ENCODE measurements around the gene RUSC2.

RUSC2 gene

GRCh38 chr9:35518225-35518821 is 28.4 kb downstream of the RUSC2 start:
- no peak for TF ChIP-seq CTCF (IDR thresholded peaks at IDR 0.05; ENCODE audit: insufficient read depth, low read length)
- no peak for TF ChIP-seq SPI1 (IDR thresholded peaks at IDR 0.05; ENCODE audit: borderline replicate concordance, low read depth)
- TF ChIP-seq, protein P1, sequence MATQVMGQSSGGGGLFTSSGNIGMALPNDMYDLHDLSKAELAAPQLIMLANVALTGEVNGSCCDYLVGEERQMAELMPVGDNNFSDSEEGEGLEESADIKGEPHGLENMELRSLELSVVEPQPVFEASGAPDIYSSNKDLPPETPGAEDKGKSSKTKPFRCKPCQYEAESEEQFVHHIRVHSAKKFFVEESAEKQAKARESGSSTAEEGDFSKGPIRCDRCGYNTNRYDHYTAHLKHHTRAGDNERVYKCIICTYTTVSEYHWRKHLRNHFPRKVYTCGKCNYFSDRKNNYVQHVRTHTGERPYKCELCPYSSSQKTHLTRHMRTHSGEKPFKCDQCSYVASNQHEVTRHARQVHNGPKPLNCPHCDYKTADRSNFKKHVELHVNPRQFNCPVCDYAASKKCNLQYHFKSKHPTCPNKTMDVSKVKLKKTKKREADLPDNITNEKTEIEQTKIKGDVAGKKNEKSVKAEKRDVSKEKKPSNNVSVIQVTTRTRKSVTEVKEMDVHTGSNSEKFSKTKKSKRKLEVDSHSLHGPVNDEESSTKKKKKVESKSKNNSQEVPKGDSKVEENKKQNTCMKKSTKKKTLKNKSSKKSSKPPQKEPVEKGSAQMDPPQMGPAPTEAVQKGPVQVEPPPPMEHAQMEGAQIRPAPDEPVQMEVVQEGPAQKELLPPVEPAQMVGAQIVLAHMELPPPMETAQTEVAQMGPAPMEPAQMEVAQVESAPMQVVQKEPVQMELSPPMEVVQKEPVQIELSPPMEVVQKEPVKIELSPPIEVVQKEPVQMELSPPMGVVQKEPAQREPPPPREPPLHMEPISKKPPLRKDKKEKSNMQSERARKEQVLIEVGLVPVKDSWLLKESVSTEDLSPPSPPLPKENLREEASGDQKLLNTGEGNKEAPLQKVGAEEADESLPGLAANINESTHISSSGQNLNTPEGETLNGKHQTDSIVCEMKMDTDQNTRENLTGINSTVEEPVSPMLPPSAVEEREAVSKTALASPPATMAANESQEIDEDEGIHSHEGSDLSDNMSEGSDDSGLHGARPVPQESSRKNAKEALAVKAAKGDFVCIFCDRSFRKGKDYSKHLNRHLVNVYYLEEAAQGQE (IDR thresholded peaks at IDR 0.05; ENCODE audit: insufficient replicate concordance, low read depth) = no peak
- TF ChIP-seq POLR2AphosphoS5 (IDR thresholded peaks at IDR 0.05; ENCODE audit: low read depth) = no peak
- TF ChIP-seq GABPA (IDR thresholded peaks at IDR 0.05; ENCODE audit: low read depth) = no peak
- no peaks in the 10 kb centered on the region for H3K27me3 ChIP-seq (ENCODE audit: insufficient read depth, poor library complexity, severe bottlenecking)
- H3K27ac ChIP-seq (replicated peaks) = no peak overlapping the region
- no peak overlapping the region for H3K4me3 ChIP-seq (replicated peaks; ENCODE audit: insufficient read depth, low read length)
- DNase-seq (ENCODE audit: low read depth in 1 of 2, low spot score in 1 of 2) = no peak

GRCh38 chr9:35518981-35519679 is 29.2 kb downstream of the RUSC2 start:
- no peak overlapping the region for H3K4me3 ChIP-seq (replicated peaks; ENCODE audit: insufficient read depth, low read length)
- no peak overlapping the region for H3K27ac ChIP-seq (replicated peaks)
- DNase-seq (ENCODE audit: low read depth in 1 of 2, low spot score in 1 of 2) = no peak
- TF ChIP-seq CTCF (IDR thresholded peaks at IDR 0.05; ENCODE audit: insufficient read depth, low read length) (no peak), POLR2AphosphoS5 (IDR thresholded peaks at IDR 0.05; ENCODE audit: low read depth) (no peak), GABPA (IDR thresholded peaks at IDR 0.05; ENCODE audit: low read depth) (no peak), SPI1 (IDR thresholded peaks at IDR 0.05; ENCODE audit: borderline replicate concordance, low read depth) (no peak)
- TF ChIP-seq, protein P1 (IDR thresholded peaks at IDR 0.05; ENCODE audit: insufficient replicate concordance, low read depth) = no peak
- H3K27me3 ChIP-seq (ENCODE audit: insufficient read depth, poor library complexity, severe bottlenecking) = no peaks in the 10 kb centered on the region

DNA sequence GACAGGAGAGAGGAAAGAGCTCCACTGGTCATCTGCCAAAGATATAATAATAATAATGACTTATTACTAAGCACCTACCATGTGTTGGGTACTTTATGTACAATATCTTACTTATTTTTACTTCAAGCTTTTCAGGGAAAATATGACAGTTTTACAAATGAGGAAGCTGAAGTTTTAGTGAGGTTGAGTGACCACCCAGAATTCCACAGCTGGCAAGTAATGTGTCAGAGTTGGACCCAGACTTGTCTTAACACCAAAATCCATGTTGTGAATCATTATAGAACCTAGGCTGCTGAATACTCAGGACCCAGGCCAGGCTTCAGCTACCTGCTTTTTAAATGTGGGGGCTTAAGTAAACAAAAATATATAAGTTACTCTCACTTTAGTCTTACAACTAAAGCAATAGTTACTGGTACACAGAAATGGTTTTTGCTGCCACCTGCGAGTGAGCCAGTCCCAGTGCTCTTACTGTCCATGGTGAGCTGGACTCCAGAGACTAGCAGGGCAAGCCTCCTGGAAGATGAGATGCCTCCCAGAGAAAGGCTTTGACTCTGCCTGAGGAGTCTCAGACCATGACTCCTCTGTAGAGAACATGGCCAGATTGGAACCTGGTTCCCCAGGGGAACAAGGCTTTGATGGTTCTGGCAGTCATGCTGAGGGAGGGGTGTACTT is 29.9 kb downstream of the RUSC2 start:
- DNase-seq (ENCODE audit: low read depth in 1 of 2, low spot score in 1 of 2) = no peak
- no peak overlapping the region for H3K27ac ChIP-seq (replicated peaks)
- H3K27me3 ChIP-seq (ENCODE audit: insufficient read depth, poor library complexity, severe bottlenecking) = no peaks in the 10 kb centered on the region
- no peak overlapping the region for H3K4me3 ChIP-seq (replicated peaks; ENCODE audit: insufficient read depth, low read length)
- TF ChIP-seq, protein P1 (IDR thresholded peaks at IDR 0.05; ENCODE audit: insufficient replicate concordance, low read depth) = no peak
- TF ChIP-seq SPI1 (IDR thresholded peaks at IDR 0.05; ENCODE audit: borderline replicate concordance, low read depth) = peak; percentile 24; the same call in 1 of the 2 replicates
